Measurements from ENCODE around the gene PIEZO2.

PIEZO2 gene

GRCh38 chr18:10748641-10749040 lies 400.7 kb downstream of the PIEZO2 start:
- ChIA-PET POLR2A (interaction anchor here (0.5 kb wide), 1 partner anchor 1873 kb away, joined by 6 read pairs; no protein-coding TSS in a partner anchor), CTCF (interaction anchor here (1.8 kb wide), 1 partner anchor 39 kb away, joined by 4 read pairs; no protein-coding TSS in a partner anchor)
- Histone ChIP-seq H3K4me3 (ENCODE audit: low read depth, low read length) (no peak overlapping the region), H3K9me3 (ENCODE audit: control insufficient read depth, insufficient read depth, low read depth, low read length) (no peaks in the 10 kb centered on the region), H3K27ac (ENCODE audit: extremely low read depth, low read depth, low read length) (no peak overlapping the region), H3K36me3 (ENCODE audit: control insufficient read depth in 2 of 2, insufficient read depth in 1 of 2, low read length in 2 of 2) (no peaks in the 10 kb centered on the region), H3K4me1 (ENCODE audit: control insufficient read depth, insufficient read depth, low read length) (no peaks in the 10 kb centered on the region)
- no peak for TF ChIP-seq KLF10 (tag by site-specific recombination; IDR thresholded peaks at IDR 0.05)
- no peak for TF ChIP-seq ZNF544 (tag by site-specific recombination; IDR thresholded peaks at IDR 0.05)
- no peak for TF ChIP-seq OVOL3 (tag by site-specific recombination; IDR thresholded peaks at IDR 0.05)
- no peak for TF ChIP-seq ZNF221 (tag by site-specific recombination; IDR thresholded peaks at IDR 0.05; ENCODE audit: borderline replicate concordance)
- TF ChIP-seq ZIC2 (tag by site-specific recombination; IDR thresholded peaks at IDR 0.05): no peak
- no peak for TF ChIP-seq ZNF555 (tag by site-specific recombination; conservative IDR thresholded peaks at IDR 0.05)
- TF ChIP-seq SETDB1 (IDR thresholded peaks at IDR 0.05; ENCODE audit: insufficient read length, low read length): no peak
- no peak for TF ChIP-seq EGR2 (tag by site-specific recombination; IDR thresholded peaks at IDR 0.05; ENCODE audit: low read depth)
- no peak for TF ChIP-seq ZNF623 (tag by site-specific recombination; IDR thresholded peaks at IDR 0.05)
- no peak for TF ChIP-seq ZFHX2 (tag by site-specific recombination; conservative IDR thresholded peaks at IDR 0.05)
- no peak for TF ChIP-seq REPIN1 (tag by site-specific recombination; IDR thresholded peaks at IDR 0.05; ENCODE audit: low read depth)

- H3K36me3 ChIP-seq (ENCODE audit: control insufficient read depth in 2 of 2, insufficient read depth in 1 of 2, low read length in 2 of 2): no peaks in the 10 kb centered on the region
- ChIA-PET POLR2A (no interaction called here), CTCF (no interaction called here)
- TF ChIP-seq ZNF214 (tag by site-specific recombination; IDR thresholded peaks at IDR 0.05; ENCODE audit: borderline replicate concordance) (no peak), ZNF24 (tag by site-specific recombination; IDR thresholded peaks at IDR 0.05) (no peak), ZNF488 (tag by site-specific recombination; IDR thresholded peaks at IDR 0.05) (no peak), ZNF555 (tag by site-specific recombination; conservative IDR thresholded peaks at IDR 0.05) (no peak), ZBTB10 (tag by site-specific recombination; IDR thresholded peaks at IDR 0.05) (no peak), ZBTB8A (tag by site-specific recombination; IDR thresholded peaks at IDR 0.05) (no peak), ZBTB11 (tag by site-specific recombination; conservative IDR thresholded peaks at IDR 0.05; ENCODE audit: low read depth) (no peak), ZNF112 (tag by site-specific recombination; IDR thresholded peaks at IDR 0.05) (no peak), ZBTB20 (tag by site-specific recombination; IDR thresholded peaks at IDR 0.05) (no peak), CTCF (tag by site-specific recombination; IDR thresholded peaks at IDR 0.05) (no peak), PRDM4 (tag by site-specific recombination; IDR thresholded peaks at IDR 0.05) (no peak), ZNF837 (tag by site-specific recombination; IDR thresholded peaks at IDR 0.05) (no peak), SP3 (tag by site-specific recombination; IDR thresholded peaks at IDR 0.05) (no peak)
- H3K9me3 ChIP-seq (ENCODE audit: control insufficient read depth, insufficient read depth, low read depth, low read length): no peaks in the 10 kb centered on the region
- H3K27ac ChIP-seq (ENCODE audit: extremely low read depth, low read depth, low read length): no peak overlapping the region
- H3K4me3 ChIP-seq (ENCODE audit: low read depth, low read length): no peak overlapping the region
- H3K4me1 ChIP-seq (ENCODE audit: control insufficient read depth, insufficient read depth, low read length): no peaks in the 10 kb centered on the region
Measured at GRCh38 chr18:10745971-10746370, 403.4 kb downstream of the PIEZO2 start.
